ENCODE data around the gene MYO1B.

DNA sequence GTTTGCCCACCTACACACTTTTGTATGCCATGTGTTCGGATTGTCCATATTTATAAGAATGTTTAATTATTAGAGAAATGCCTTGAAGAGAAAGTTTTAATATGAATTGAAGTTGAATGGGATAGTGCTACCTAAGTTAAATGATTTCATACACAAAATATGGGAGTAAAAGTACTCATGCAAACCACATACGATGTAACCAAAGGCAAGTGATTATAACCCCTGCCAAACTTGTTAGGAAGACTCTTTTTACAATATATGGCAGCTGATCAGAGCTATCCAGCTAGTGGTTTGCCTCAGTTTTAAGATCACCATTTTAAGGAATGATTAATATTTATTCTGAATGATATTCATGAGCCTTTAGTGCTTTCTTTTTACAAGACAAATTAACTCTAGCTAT lies 106.7 kb downstream of the MYO1B start:
- TF ChIP-seq POLR2AphosphoS5 (IDR thresholded peaks at IDR 0.05; ENCODE audit: borderline replicate concordance, low read depth, low read length) = no peak
- no peak for TF ChIP-seq EZH2 (IDR thresholded peaks at IDR 0.05)
